Testis (tissue), 3 donors: ENCODE results near the gene KIAA1671. TPM values are rescaled to one million over a fixed set of nuclear protein-coding genes. Genes with fewer than 3 reads are reported as not detected.

ENCODE experiments used
- DNase-seq: peaks from one replicate; pipeline ENCODE4 v3.0.0-alpha.2; 2019
- H3K27ac ChIP-seq, 2 donors: fragments of 200-600 bp; sonication (generic); one replicate each; pipeline ENCODE4 v1.5.1; 2019
- H3K27me3 ChIP-seq: fragments of 200-600 bp; sonication (generic); one replicate; pipeline ENCODE4 v1.5.1; 2019
- H3K36me3 ChIP-seq: fragments of 200-600 bp; sonication (generic); one replicate; pipeline ENCODE4 v1.5.1; 2017; ENCODE audit warnings: low read depth; ENCODE audit errors: missing control alignments
- H3K4me1 ChIP-seq: fragments of 200-600 bp; sonication (generic); one replicate; pipeline ENCODE4 v1.5.1; 2019
- H3K4me3 ChIP-seq, 2 donors: fragments of 200-600 bp; sonication (generic); one replicate each; pipeline ENCODE4 v1.5.1; 2017 to 2019
- H3K9me3 ChIP-seq: fragments of 200-600 bp; sonication (generic); one replicate; pipeline ENCODE4 v1.5.1; 2017
- CTCF ChIP-seq, 3 experiments: fragments of 450-650 bp in 2 of 3; fragments of 200-600 bp in 1 of 3; sonication (generic) in 1 of 3; IDR thresholded peaks; one replicate each; pipeline ENCODE4 v1.5.1; 2016 to 2019; ENCODE audit warnings: antibody characterized with exemption in 3 of 3, mild to moderate bottlenecking in 2 of 3, moderate library complexity in 1 of 3
- POLR2A ChIP-seq: fragments of 450-650 bp; IDR thresholded peaks from one replicate; pipeline ENCODE4 v1.6.1; 2017; ENCODE audit warnings: antibody characterized with exemption, mild to moderate bottlenecking, moderate library complexity
- WGBS, 2 donors: methylation state at CpG; one replicate each; pipeline ENCODE4 v1.1.5; 2018; 5-methylcytosine and 5-hydroxymethylcytosine counted together
- intact Hi-C: fragments of 100-400 bp; cut with DNase I; formaldehyde crosslinking; loops from one replicate; pipeline ENCODE4 v1.15.1; 2023; ENCODE audit warnings: low total_unique reads
- polyA plus RNA-seq: library from polyadenylated mRNA; stranded (reverse); fragments of 350-450 nt; fragmentation: Illumina TruSeq; extraction: RNeasy Lipid Tissue Mini Kit (QIAGEN cat#74804); gene quantifications from one replicate; pipeline ENCODE4 v1.2.3, GENCODE V29; 2014; ENCODE audit warnings: low read depth, low replicate concordance; ENCODE audit not compliant: insufficient read depth
- total RNA-seq, 2 donors: library from RNA; depleted of rRNA; stranded (reverse); fragments of >200 nt; gene quantifications; one replicate each; pipeline ENCODE4 v1.2.3, GENCODE V29; 2016

KIAA1671 gene
- total and polyA plus RNA-seq, 3 donors from 2014 or later, result 16.8 to 28.6 (median 24.4) TPM

GRCh38 chr22:25051983-25052710, 99.6 kb downstream of the KIAA1671 start:
- WGBS, 2 donors, result 57 to 82% methylated on average over 7 to 9 of the region's 9 CpGs
- Histone ChIP-seq H3K27me3 (no peaks in the 10 kb centered on the region), H3K9me3 (no peaks in the 10 kb centered on the region), H3K27ac (no peak overlapping the region), H3K36me3 (no peaks in the 10 kb centered on the region), H3K4me3 (no peak overlapping the region), H3K4me1 (no peaks in the 10 kb centered on the region)
- intact Hi-C loops, result no loop called here
- TF ChIP-seq POLR2A (no peak), CTCF (IDR thresholded peaks at IDR 0.05) (no peak)
- peak; percentile 32 for DNase-seq

GRCh38 chr22:25053153-25053805, 100.8 kb downstream of the KIAA1671 start:
- no peaks in the 10 kb centered on the region for H3K27me3 ChIP-seq
- no peak overlapping the region for H3K4me3 ChIP-seq
- H3K4me1 ChIP-seq, result no peaks in the 10 kb centered on the region
- WGBS, 2 donors, result 88 to 92% methylated on average over 7 of the region's 7 CpGs
- no peak for DNase-seq
- no peak for TF ChIP-seq CTCF (IDR thresholded peaks at IDR 0.05)
- no peak for TF ChIP-seq POLR2A
- H3K27ac ChIP-seq, result no peak overlapping the region
- intact Hi-C loops, result no loop called here
- no peaks in the 10 kb centered on the region for H3K9me3 ChIP-seq
- no peaks in the 10 kb centered on the region for H3K36me3 ChIP-seq

- TF ChIP-seq POLR2A, result no peak
- no peak for TF ChIP-seq CTCF (IDR thresholded peaks at IDR 0.05)
- peak; percentile 52 for DNase-seq
- Histone ChIP-seq H3K4me1 (no peaks in the 10 kb centered on the region), H3K36me3 (no peaks in the 10 kb centered on the region), H3K27me3 (no peaks in the 10 kb centered on the region), H3K4me3 (no peak overlapping the region), H3K27ac (no peak overlapping the region), H3K9me3 (no peaks in the 10 kb centered on the region)
- intact Hi-C loops, result no loop called here
- 71 to 83% methylated on average over 9 of the region's 9 CpGs for WGBS, 2 donors
Observed at GRCh38 chr22:25054943-25055511, 102.5 kb downstream of the KIAA1671 start.

GRCh38 chr22:25057013-25057881, 104.7 kb downstream of the KIAA1671 start:
- TF ChIP-seq CTCF (IDR thresholded peaks at IDR 0.05) (peak; percentile 64 to 88 (median 74)), POLR2A (no peak)
- Histone ChIP-seq H3K27me3 (no peaks in the 10 kb centered on the region), H3K27ac (no peak overlapping the region), H3K4me3 (no peak overlapping the region), H3K9me3 (no peaks in the 10 kb centered on the region), H3K36me3 (no peaks in the 10 kb centered on the region), H3K4me1 (no peaks in the 10 kb centered on the region)
- DNase-seq, result peak; percentile 79
- intact Hi-C loops, result no loop called here
- WGBS, 2 donors, result 48 to 63% methylated on average over 19 to 23 of the region's 23 CpGs
